H1 (cell line): ENCODE results near the gene GRAP. TPM values are rescaled to one million over a fixed set of nuclear protein-coding genes. Genes with fewer than 3 reads are reported as not detected.

Experiments used
- CTCF ChIA-PET: fragments of 300-600 bp; sonication (Branson Sonifier 250); formaldehyde crosslinking; loops from one replicate; lab custom pipeline; 2021; ENCODE audit not compliant: partially characterized antibody; lab: Charles Lee
- POLR2A ChIA-PET: fragments of 300-600 bp; sonication (Branson Sonifier 250); formaldehyde crosslinking; loops from one replicate; lab custom pipeline; 2021; ENCODE audit warnings: inconsistent platforms; ENCODE audit not compliant: partially characterized antibody; lab: Charles Lee
- DNase-seq, 2 experiments: peaks; one replicate each; pipeline versions ENCODE4 v3.0.0 to v3.0.0-alpha.2; 2010 to 2022; ENCODE audit warnings: low spot score in 2 of 2, low read depth in 1 of 2, mixed read lengths in 1 of 2
- FAIRE-seq: peaks from 2 replicates; lab custom pipeline; 2011; peaks lifted over from hg19 to GRCh38; lab: Jason Lieb, UNC
- H2AFZ ChIP-seq: 2 replicates; pipeline ENCODE4 v1.8.1; 2012; ENCODE audit warnings: low read length, inconsistent platforms
- H2AK5ac ChIP-seq: 2 replicates; pipeline ENCODE4 v1.6.1; 2013; ENCODE audit warnings: low read depth, low read length
- H2BK120ac ChIP-seq: replicated peaks from 2 replicates; pipeline ENCODE3; 2013; ENCODE audit warnings: low read depth, low read length, inconsistent platforms
- H2BK12ac ChIP-seq: 2 replicates; pipeline ENCODE4 v1.6.1; 2013; ENCODE audit warnings: low read depth, low read length
- H2BK15ac ChIP-seq: 2 replicates; pipeline ENCODE4 v1.6.1; 2013; ENCODE audit warnings: low read length
- H2BK20ac ChIP-seq: 2 replicates; pipeline ENCODE4 v1.6.1; 2013; ENCODE audit warnings: low read length
- H2BK5ac ChIP-seq: 2 replicates; pipeline ENCODE4 v1.6.1; 2013; ENCODE audit warnings: low read depth, low read length
- H3K14ac ChIP-seq: 2 replicates; pipeline ENCODE4 v1.6.1; 2013; ENCODE audit warnings: inconsistent platforms; ENCODE audit not compliant: insufficient read length
- H3K18ac ChIP-seq: 2 replicates; pipeline ENCODE4 v1.6.1; 2013; ENCODE audit warnings: low read length; ENCODE audit errors: extremely low read depth
- H3K23ac ChIP-seq: 2 replicates; pipeline ENCODE4 v1.6.1; 2013; ENCODE audit warnings: inconsistent platforms; ENCODE audit not compliant: insufficient read length
- H3K23me2 ChIP-seq: 2 replicates; pipeline ENCODE4 v1.6.1; 2013; ENCODE audit warnings: low read depth, low read length
- H3K27ac ChIP-seq: 2 replicates; pipeline ENCODE4 v1.6.1; 2011; ENCODE audit warnings: low read depth, low read length, inconsistent platforms
- H3K27me3 ChIP-seq, 4 experiments: replicated peaks in 1 of 4; 1 replicate in 1 of 4; 2 replicates in 3 of 4; pipeline versions ENCODE4 v1.6.1 to v1.8.1; 2011 to 2013; ENCODE audit warnings: low read length in 3 of 4, mild to moderate bottlenecking in 3 of 4, inconsistent platforms in 2 of 4, mixed read lengths in 2 of 4, moderate library complexity in 1 of 4; ENCODE audit not compliant: control insufficient read depth in 3 of 4, insufficient read depth in 3 of 4; ENCODE audit errors: extremely low read depth in 1 of 4
- H3K36me3 ChIP-seq, 4 experiments: 2 replicates each; pipeline versions ENCODE4 v1.6.1 to v1.8.1; 2011 to 2013; ENCODE audit warnings: mild to moderate bottlenecking in 4 of 4, low read length in 3 of 4, moderate library complexity in 2 of 4, control low read depth in 1 of 4, inconsistent platforms in 1 of 4; ENCODE audit not compliant: insufficient read depth in 4 of 4, control insufficient read depth in 2 of 4
- H3K4ac ChIP-seq: replicated peaks from 2 replicates; pipeline ENCODE3; 2013; ENCODE audit warnings: low read length, low read depth, mixed read lengths, inconsistent platforms; ENCODE audit not compliant: insufficient read length
- H3K4me1 ChIP-seq, 4 experiments: replicated peaks in 1 of 4; 1 replicate in 1 of 4; 2 replicates in 3 of 4; pipeline versions ENCODE4 v1.6.1 to v1.8.1; 2011 to 2013; ENCODE audit warnings: low read length in 3 of 4, inconsistent platforms in 2 of 4, mixed read lengths in 1 of 4; ENCODE audit not compliant: insufficient read depth in 4 of 4, control insufficient read depth in 3 of 4
- H3K4me2 ChIP-seq, 2 experiments: 2 replicates each; pipeline versions ENCODE4 v1.6.1 to v1.8.1; 2011 to 2013; ENCODE audit warnings: low read depth in 2 of 2, low read length in 2 of 2, control low read depth in 1 of 2, inconsistent platforms in 1 of 2, mild to moderate bottlenecking in 1 of 2; ENCODE audit not compliant: insufficient read depth in 1 of 2
- H3K4me3 ChIP-seq, 4 experiments: fragments of 200-600, 300-600 bp in 1 of 4; sonication (generic), shearing (Covaris generic), sonication (Bioruptor Twin) in 1 of 4; 2 replicates each; pipeline versions ENCODE4 v1.5.1 to v1.8.1; 2011 to 2016; ENCODE audit warnings: low read length in 4 of 4, low read depth in 3 of 4, control low read depth in 2 of 4, inconsistent platforms in 2 of 4, mild to moderate bottlenecking in 2 of 4, mixed read lengths in 1 of 4, moderate library complexity in 1 of 4; ENCODE audit not compliant: insufficient read depth in 2 of 4; ENCODE audit errors: extremely low read depth in 1 of 4
- H3K56ac ChIP-seq: replicated peaks from 2 replicates; pipeline ENCODE3; 2013; ENCODE audit warnings: low read depth, mild to moderate bottlenecking, mixed read lengths, low read length, inconsistent platforms; ENCODE audit not compliant: insufficient read length
- H3K79me1 ChIP-seq: 2 replicates; pipeline ENCODE4 v1.6.1; 2013; ENCODE audit warnings: low read depth, low read length, control low read depth
- H3K79me2 ChIP-seq, 2 experiments: 2 replicates each; pipeline versions ENCODE4 v1.6.1 to v1.8.1; 2012 to 2013; ENCODE audit warnings: low read length in 2 of 2, mild to moderate bottlenecking in 2 of 2, inconsistent platforms in 1 of 2; ENCODE audit not compliant: insufficient read depth in 2 of 2, control insufficient read depth in 1 of 2
- H3K9ac ChIP-seq, 4 experiments: replicated peaks in 1 of 4; 1 replicate in 1 of 4; 2 replicates in 3 of 4; pipeline versions ENCODE4 v1.6.1 to v1.8.1; 2011 to 2013; ENCODE audit warnings: low read depth in 3 of 4, low read length in 3 of 4, control low read depth in 2 of 4, mild to moderate bottlenecking in 2 of 4, moderate library complexity in 2 of 4, inconsistent platforms in 1 of 4; ENCODE audit errors: extremely low read depth in 1 of 4
- H3K9me3 ChIP-seq, 2 experiments: 2 replicates each; pipeline versions ENCODE4 v1.6.1 to v1.8.1; 2012 to 2013; ENCODE audit warnings: mild to moderate bottlenecking in 2 of 2, moderate library complexity in 2 of 2, control low read depth in 1 of 2, inconsistent platforms in 1 of 2, low read depth in 1 of 2, low read length in 1 of 2, mixed read lengths in 1 of 2; ENCODE audit not compliant: insufficient read depth in 2 of 2
- H4K20me1 ChIP-seq, 2 experiments: replicated peaks in 1 of 2; 2 replicates each; pipeline versions ENCODE3 to v1.8.1; 2011 to 2013; ENCODE audit warnings: inconsistent platforms in 2 of 2, low read length in 2 of 2, mild to moderate bottlenecking in 1 of 2; ENCODE audit not compliant: insufficient read depth in 2 of 2, control insufficient read depth in 1 of 2
- H4K5ac ChIP-seq: 2 replicates; pipeline ENCODE4 v1.6.1; 2013; ENCODE audit warnings: low read length, low read depth, mixed read lengths, inconsistent platforms; ENCODE audit not compliant: insufficient read length
- H4K8ac ChIP-seq: 2 replicates; pipeline ENCODE4 v1.8.0; 2013; ENCODE audit warnings: mild to moderate bottlenecking, moderate library complexity, low read length, inconsistent platforms; ENCODE audit not compliant: insufficient read depth; ENCODE audit errors: extremely low read depth
- H4K91ac ChIP-seq: replicated peaks from 2 replicates; pipeline ENCODE3; 2013; ENCODE audit warnings: low read length, mixed read lengths, inconsistent platforms; ENCODE audit not compliant: insufficient read length
- NRF1 ChIP-seq: IDR thresholded peaks from 2 replicates; pipeline ENCODE4 v1.6.1; 2011; ENCODE audit warnings: mild to moderate bottlenecking, low read depth, low read length, improper control_type of control experiment
- PHF8 ChIP-seq: fragments of 200-600 bp; sonication (generic); conservative IDR thresholded peaks from 2 replicates; pipeline ENCODE4 v1.7.1; 2012; ENCODE audit warnings: low read depth, mild to moderate bottlenecking, inconsistent platforms, low read length, moderate library complexity
- SAP30 ChIP-seq: fragments of 300-600 bp; sonication (generic); IDR thresholded peaks from 2 replicates; pipeline ENCODE4 v1.7.1; 2012; ENCODE audit warnings: low read length, moderate library complexity, mild to moderate bottlenecking, inconsistent platforms; ENCODE audit not compliant: insufficient read depth, insufficient replicate concordance
- TBP ChIP-seq: IDR thresholded peaks from 2 replicates; pipeline ENCODE4 v1.6.1; 2011; ENCODE audit warnings: low read depth, low read length, improper control_type of control experiment
- WGBS, 2 experiments: shearing (Covaris generic) in 1 of 2; methylation state at CpG; one replicate each; pipeline versions ENCODE4 v1.1.6 to v1.1.7; 2013 to 2015; ENCODE audit warnings: low lambda C conversion rate in 2 of 2, mixed read lengths in 2 of 2, inconsistent platforms in 1 of 2, low coverage in 1 of 2, missing lambda C conversion rate in 1 of 2; ENCODE audit not compliant: insufficient replicate concordance in 2 of 2, insufficient coverage in 1 of 2, insufficient read length in 1 of 2; ENCODE audit errors: extremely low coverage in 1 of 2, missing lambda C conversion rate in 1 of 2; 5-methylcytosine and 5-hydroxymethylcytosine counted together
- polyA plus RNA-seq, 7 experiments: library from polyadenylated mRNA; depleted of rRNA in 3 of 7; stranded (reverse) in 5 of 7; unstranded in 2 of 7; fragments of >200 nt in 5 of 7; fragments of 200-250 nt in 2 of 7; gene quantifications; 1 replicate in 5 of 7; 2 replicates in 1 of 7; 4 replicates in 1 of 7; pipeline versions ENCODE4 v1.2.1 to v1.2.3, GENCODE V29; 2011 to 2013; ENCODE audit warnings: missing spikeins in 2 of 7, mixed read lengths in 2 of 7
- total RNA-seq: library from RNA; stranded (reverse); fragmentation: NEBNext Ultra II Directional; extraction: Animal tissue kit (Norgen Biotek cat#: 25700); gene quantifications from 2 replicates; pipeline ENCODE4 v1.2.1, GENCODE V29; 2021

GRAP gene
- total and polyA plus RNA-seq, 2 of the 8 experiments (the other 6 are each of a cell fraction or from before 2014, with no cell fraction given), result 0.18 to 0.24 TPM

GRCh38 chr17:18980682-18981334 lies 65.9 kb downstream of the GRAP start:
- Histone ChIP-seq H2AFZ (no peak overlapping the region), H4K91ac (no peak overlapping the region), H2BK15ac (no peak overlapping the region)
- TF ChIP-seq NRF1, result no peak
- TF ChIP-seq SAP30, result no peak
- TF ChIP-seq TBP, result no peak
- TF ChIP-seq PHF8, result no peak
- TF ChIP-seq, all 59 proteins: peak for 0
- ChIA-PET POLR2A (interaction anchor here (1.2 kb wide), 1 partner anchor 24 kb away, joined by 3 read pairs; the partner anchor contains the start of gene FAM83G), CTCF (interaction anchor here (1.0 to 4.9 kb wide), 4 partner anchors 11 to 20 kb away, joined by 3 to 30 read pairs (median 4); no protein-coding TSS in a partner anchor)
- no peak overlapping the region for H3K4ac ChIP-seq
- peaks cover 0 to 4% (median 0%) of the 10 kb centered on the region in 4 experiments; a peak in 2 of 7 replicates for H3K4me1 ChIP-seq
- no peak overlapping the region for H3K23ac ChIP-seq
- no peak overlapping the region for H2AK5ac ChIP-seq
- WGBS, 2 experiments, result 94% methylated on average over 13 of the region's 13 CpGs; no CpG with 5 or more reads in 1 of the 2 experiments
- no peak overlapping the region for H2BK5ac ChIP-seq
- no peak overlapping the region for H3K18ac ChIP-seq
- H4K8ac ChIP-seq, result no peak overlapping the region
- H4K5ac ChIP-seq, result no peak overlapping the region
- FAIRE-seq (no peak), DNase-seq (no peak)
- no peak overlapping the region for H3K4me2 ChIP-seq
- H3K79me2 ChIP-seq, result no peaks in the 10 kb centered on the region
- peaks cover 7% of the 10 kb centered on the region; the same call in 1 of the 2 replicates for H3K79me1 ChIP-seq
- H3K56ac ChIP-seq, result no peak overlapping the region
- H3K9ac ChIP-seq, result no peak overlapping the region
- no peak overlapping the region for H3K4me3 ChIP-seq
- H2BK12ac ChIP-seq, result no peak overlapping the region
- no peaks in the 10 kb centered on the region for H3K23me2 ChIP-seq
- H3K27me3 ChIP-seq, result no peaks in the 10 kb centered on the region
- H4K20me1 ChIP-seq, result peaks cover 6 to 18% of the 10 kb centered on the region in 2 experiments
- H3K36me3 ChIP-seq, result peaks cover 10 to 24% (median 20%) of the 10 kb centered on the region in 4 experiments
- H2BK120ac ChIP-seq, result no peak overlapping the region
- no peak overlapping the region for H3K14ac ChIP-seq
- H3K27ac ChIP-seq, result peak overlapping the region; percentile 15; the same call in 1 of the 2 replicates
- no peak overlapping the region for H2BK20ac ChIP-seq
- no peaks in the 10 kb centered on the region for H3K9me3 ChIP-seq
